OCI-LY7 (cell line): ENCODE data around the gene MANBA.

ENCODE experiments used
- CTCF ChIP-seq: fragments of 200-600 bp; sonication (generic); conservative IDR thresholded peaks from 2 replicates; pipeline ENCODE4 v1.5.1; 2014; ENCODE audit warnings: mild to moderate bottlenecking, antibody characterized with exemption, low read length, moderate library complexity, mixed read lengths
- EZH2phosphoT487 ChIP-seq: fragments of 200-600 bp; sonication (generic); IDR thresholded peaks from 2 replicates; pipeline ENCODE4 v1.6.1; 2018; ENCODE audit warnings: low read depth, borderline replicate concordance, mild to moderate bottlenecking, mixed run types, antibody characterized with exemption, low read length, moderate library complexity, mixed read lengths

GRCh38 chr4:102751941-102752340, 8.8 kb downstream of the MANBA start:
- TF ChIP-seq CTCF (no peak), EZH2phosphoT487 (no peak)
